SK-N-SH treated with all-trans-retinoic acid at 6 μM for 48 hours (cell line): ENCODE data around the gene DAB1.

Experiments
- PATZ1 ChIP-seq: fragments of 250-450 bp; sonication (Bioruptor Pico); IDR thresholded peaks from 2 replicates; pipeline ENCODE4 v1.8.0; 2020; ENCODE audit warnings: mild to moderate bottlenecking, moderate library complexity, borderline replicate concordance
- ZFP30 ChIP-seq: fragments of 450-650 bp; formaldehyde crosslinking; IDR thresholded peaks from 2 replicates; pipeline ENCODE4 v1.5.0; 2022; ENCODE audit warnings: mild to moderate bottlenecking, moderate library complexity

- TF ChIP-seq PATZ1 (CRISPR knock-in tag), result no peak
- TF ChIP-seq ZFP30 (CRISPR knock-in tag), result no peak
Measured at GRCh38 chr1:57384901-57385300, 39.0 kb downstream of the DAB1 start.
